ENCODE data around the gene ACAA2. TPM values are rescaled to one million over a fixed set of nuclear protein-coding genes. Genes with fewer than 3 reads are reported as not detected.

ACAA2 gene
- total and polyA plus RNA-seq, 2 of the 8 experiments (the other 6 are each of a cell fraction or from before 2014, with no cell fraction given): 63.4 to 151 TPM

DNA sequence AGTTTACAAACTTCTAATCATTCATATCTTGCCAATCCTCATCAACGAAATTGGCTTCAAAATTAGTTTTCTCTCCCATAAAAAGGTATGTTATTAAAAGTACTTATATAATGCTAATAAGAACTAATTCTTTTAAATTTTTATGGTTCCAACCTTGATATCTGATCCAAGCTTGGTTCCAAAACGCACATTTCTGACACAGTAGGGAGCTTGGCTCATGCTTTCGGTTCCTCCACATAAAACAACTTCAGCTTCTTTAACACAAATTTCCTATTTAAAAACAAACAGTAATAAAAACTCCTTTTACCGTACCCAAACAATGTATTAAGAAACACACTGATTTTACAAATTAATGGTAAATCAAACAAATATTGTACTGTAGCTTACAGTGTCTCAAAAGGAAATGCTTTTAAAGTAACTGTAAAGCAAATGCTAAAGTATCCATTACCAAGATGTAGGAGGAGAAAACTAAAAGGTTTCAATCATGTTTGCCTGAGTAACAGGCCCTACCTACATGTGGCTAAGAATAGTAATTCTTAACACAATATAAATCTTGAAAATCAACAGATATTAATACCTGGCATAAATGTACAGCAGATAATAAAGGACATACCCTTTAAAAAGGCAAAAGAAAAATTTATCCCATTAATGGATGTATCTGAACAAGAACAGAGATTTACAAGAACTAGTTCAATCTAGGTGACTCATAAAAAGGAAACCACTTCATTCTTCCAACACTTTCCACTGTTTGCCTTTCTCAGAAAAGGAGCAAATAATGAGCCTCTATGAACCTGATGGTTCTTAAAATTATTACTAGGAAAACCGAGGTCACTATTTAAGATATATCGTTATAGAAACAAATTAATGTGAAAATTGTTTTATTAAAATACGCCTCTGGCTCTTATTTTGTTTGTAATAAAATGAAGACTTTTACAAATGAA, 17.5 kb downstream of the ACAA2 start (continued):
- TF ChIP-seq CTBP2 (IDR thresholded peaks at IDR 0.05; ENCODE audit: borderline replicate concordance, insufficient read depth, insufficient read length, low read length) (no peak), SIRT6 (IDR thresholded peaks at IDR 0.05; ENCODE audit: low read length) (no peak), SP4 (IDR thresholded peaks at IDR 0.05; ENCODE audit: low read length) (no peak), KDM5A (IDR thresholded peaks at IDR 0.05; ENCODE audit: low read length) (no peak), KDM4A (IDR thresholded peaks at IDR 0.05; ENCODE audit: low read depth, low read length, severe bottlenecking) (no peak), CHD1 (IDR thresholded peaks at IDR 0.05; ENCODE audit: low read depth, low read length) (no peak)
